Skeletal muscle satellite cell (primary cell): ENCODE measurements around the gene TAF5L.

ENCODE experiments used
- H3K27me3 ChIP-seq: 2 replicates; pipeline ENCODE4 v1.7.0; 2013; ENCODE audit warnings: low read length; ENCODE audit not compliant: control insufficient read depth, insufficient read depth
- H3K36me3 ChIP-seq: 2 replicates; pipeline ENCODE4 v1.7.0; 2013; ENCODE audit warnings: mild to moderate bottlenecking, control low read depth, low read length; ENCODE audit not compliant: insufficient read depth
- H3K4me1 ChIP-seq: 2 replicates; pipeline ENCODE4 v1.7.0; 2013; ENCODE audit warnings: low read length; ENCODE audit not compliant: control insufficient read depth, insufficient read depth
- H3K4me2 ChIP-seq: 2 replicates; pipeline ENCODE4 v1.7.0; 2013; ENCODE audit warnings: mild to moderate bottlenecking, low read length
- H3K4me3 ChIP-seq: 2 replicates; pipeline ENCODE4 v1.7.0; 2013; ENCODE audit warnings: low read length
- H3K9ac ChIP-seq: 2 replicates; pipeline ENCODE4 v1.7.0; 2013; ENCODE audit warnings: mild to moderate bottlenecking, low read depth, low read length, moderate library complexity
- H3K9me3 ChIP-seq: replicated peaks from 2 replicates; pipeline ENCODE4 v1.7.0; 2013; ENCODE audit warnings: mild to moderate bottlenecking, control low read depth, low read length

The TAF5L gene

GRCh38 chr1:229621663-229622062 is 4.3 kb downstream of the TAF5L start:
- no peaks in the 10 kb centered on the region for H3K9me3 ChIP-seq
- no peak overlapping the region for H3K4me2 ChIP-seq
- no peak overlapping the region for H3K9ac ChIP-seq
- peaks cover 20% of the 10 kb centered on the region for H3K4me1 ChIP-seq
- H3K27me3 ChIP-seq: no peaks in the 10 kb centered on the region
- no peaks in the 10 kb centered on the region for H3K36me3 ChIP-seq
- H3K4me3 ChIP-seq: no peak overlapping the region

- Histone ChIP-seq H3K4me3 (no peak overlapping the region), H3K9me3 (no peaks in the 10 kb centered on the region), H3K9ac (no peak overlapping the region), H3K36me3 (no peaks in the 10 kb centered on the region), H3K4me1 (peaks cover 20% of the 10 kb centered on the region), H3K4me2 (no peak overlapping the region), H3K27me3 (no peaks in the 10 kb centered on the region)
Observed at GRCh38 chr1:229620876-229621275, 5.0 kb downstream of the TAF5L start.

- peaks cover 18% of the 10 kb centered on the region for H3K4me1 ChIP-seq
- no peak overlapping the region for H3K4me2 ChIP-seq
- H3K9me3 ChIP-seq: no peaks in the 10 kb centered on the region
- no peak overlapping the region for H3K4me3 ChIP-seq
- H3K9ac ChIP-seq: no peak overlapping the region
- no peaks in the 10 kb centered on the region for H3K27me3 ChIP-seq
- H3K36me3 ChIP-seq: no peaks in the 10 kb centered on the region
Observed at GRCh38 chr1:229619614-229620013, 6.3 kb downstream of the TAF5L start.

DNA sequence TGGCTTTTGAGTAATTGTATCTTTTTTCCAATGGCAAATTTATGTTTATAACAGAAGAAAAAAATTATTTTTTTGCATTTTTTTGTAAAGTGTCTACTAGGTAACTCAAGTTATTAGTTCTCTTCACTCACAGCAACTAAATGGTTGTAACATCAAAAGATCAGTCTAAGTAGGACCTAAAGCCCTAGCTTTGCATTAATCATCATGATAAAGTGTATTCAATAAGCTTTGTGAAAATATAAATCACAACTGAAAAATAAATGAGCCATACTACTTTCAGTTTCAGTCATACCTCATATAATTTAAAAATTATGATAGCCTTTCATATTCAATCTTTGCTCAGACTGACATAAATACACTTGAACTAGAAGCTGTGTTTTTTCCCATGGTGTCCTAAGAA is 6.9 kb downstream of the TAF5L start:
- Histone ChIP-seq H3K4me3 (no peak overlapping the region), H3K9me3 (no peaks in the 10 kb centered on the region), H3K27me3 (no peaks in the 10 kb centered on the region), H3K4me2 (no peak overlapping the region), H3K9ac (no peak overlapping the region), H3K4me1 (peaks cover 14% of the 10 kb centered on the region), H3K36me3 (peaks cover 5% of the 10 kb centered on the region)

DNA sequence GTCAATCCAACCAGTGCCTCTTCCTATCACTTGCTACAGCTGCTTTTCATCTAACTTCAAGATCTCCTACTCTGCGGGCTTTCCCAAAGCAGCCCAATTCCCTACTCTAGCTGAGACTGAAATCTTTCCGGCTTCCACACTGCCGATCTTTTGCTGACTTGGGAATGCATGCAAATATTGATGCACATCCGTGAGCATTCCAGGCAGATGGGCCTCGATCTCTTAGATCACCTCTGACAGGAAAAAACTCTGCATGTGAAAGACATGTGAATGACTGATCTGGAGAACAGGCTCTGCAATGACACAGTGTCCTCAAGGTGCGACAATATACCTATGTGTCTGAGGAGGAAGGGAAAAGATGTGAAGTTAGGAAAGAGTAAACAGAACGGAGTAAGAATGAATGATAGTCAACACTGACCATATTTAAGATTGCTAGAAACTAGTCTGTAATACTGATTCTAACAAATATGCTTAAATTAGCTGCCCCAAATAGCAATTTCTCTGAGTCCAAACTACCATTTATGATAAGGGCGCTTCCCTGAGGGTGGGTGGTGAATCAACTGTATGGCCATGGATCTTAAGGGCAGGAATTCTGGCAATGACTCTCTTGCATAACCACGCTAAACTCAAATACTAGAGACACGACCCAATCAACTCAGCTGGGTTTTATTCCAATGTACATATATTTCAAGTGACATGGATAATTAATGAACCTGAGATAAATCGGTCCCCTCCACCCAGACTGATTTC is 8.4 kb downstream of the TAF5L start:
- peaks cover 14% of the 10 kb centered on the region for H3K4me1 ChIP-seq

DNA sequence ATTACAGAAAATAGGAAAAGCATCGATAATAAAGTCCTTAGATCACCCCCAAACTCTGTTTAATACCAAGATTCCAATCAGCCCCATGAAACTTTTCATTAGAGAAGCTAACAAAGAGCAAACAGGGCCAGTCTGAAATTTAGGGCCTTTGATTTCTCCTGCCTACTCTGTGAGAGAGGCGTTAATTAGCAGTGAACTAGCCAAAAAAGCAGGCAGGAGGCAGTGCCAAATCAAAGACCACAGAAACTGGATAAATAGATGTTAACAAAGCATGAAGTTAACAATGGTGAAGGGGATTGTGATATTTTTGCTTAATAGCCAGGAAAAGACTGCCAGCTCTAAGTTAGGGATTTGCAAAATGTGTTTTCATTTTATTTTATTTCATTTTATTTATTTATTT is 11.2 kb downstream of the TAF5L start:
- H3K36me3 ChIP-seq: peaks cover 45% of the 10 kb centered on the region
- no peak overlapping the region for H3K4me2 ChIP-seq
- no peaks in the 10 kb centered on the region for H3K9me3 ChIP-seq
- no peaks in the 10 kb centered on the region for H3K4me1 ChIP-seq
- no peaks in the 10 kb centered on the region for H3K27me3 ChIP-seq
- H3K4me3 ChIP-seq: no peak overlapping the region
- no peak overlapping the region for H3K9ac ChIP-seq

More for the DNA sequence above, 8.4 kb downstream of the TAF5L start:
- Histone ChIP-seq H3K4me2 (no peak overlapping the region), H3K36me3 (peaks cover 17% of the 10 kb centered on the region), H3K9me3 (no peaks in the 10 kb centered on the region), H3K27me3 (no peaks in the 10 kb centered on the region), H3K9ac (no peak overlapping the region), H3K4me3 (no peak overlapping the region)

DNA sequence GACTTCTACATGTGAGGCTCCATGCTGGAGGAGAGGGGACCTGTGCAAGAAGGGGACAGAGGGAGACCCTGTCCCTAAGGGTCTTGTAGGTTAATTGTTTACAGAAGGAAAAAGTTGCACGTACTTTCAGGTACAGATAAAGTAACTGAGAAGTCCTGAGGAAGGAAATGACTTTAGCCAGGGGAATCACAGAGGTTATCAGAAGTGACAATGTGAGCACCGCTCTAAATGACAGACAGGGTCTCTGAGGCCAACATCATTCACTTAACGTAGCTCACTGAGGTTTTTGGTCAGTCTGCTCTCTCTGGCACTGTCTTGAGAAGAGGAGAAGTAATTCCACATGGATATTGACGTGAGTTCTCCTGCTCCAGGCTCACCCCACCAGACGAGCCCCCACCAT is 12.0 kb downstream of the TAF5L start:
- Histone ChIP-seq H3K9me3 (no peaks in the 10 kb centered on the region), H3K4me2 (no peak overlapping the region), H3K27me3 (no peaks in the 10 kb centered on the region), H3K36me3 (peaks cover 52% of the 10 kb centered on the region), H3K4me3 (no peak overlapping the region), H3K9ac (no peak overlapping the region), H3K4me1 (no peaks in the 10 kb centered on the region)

DNA sequence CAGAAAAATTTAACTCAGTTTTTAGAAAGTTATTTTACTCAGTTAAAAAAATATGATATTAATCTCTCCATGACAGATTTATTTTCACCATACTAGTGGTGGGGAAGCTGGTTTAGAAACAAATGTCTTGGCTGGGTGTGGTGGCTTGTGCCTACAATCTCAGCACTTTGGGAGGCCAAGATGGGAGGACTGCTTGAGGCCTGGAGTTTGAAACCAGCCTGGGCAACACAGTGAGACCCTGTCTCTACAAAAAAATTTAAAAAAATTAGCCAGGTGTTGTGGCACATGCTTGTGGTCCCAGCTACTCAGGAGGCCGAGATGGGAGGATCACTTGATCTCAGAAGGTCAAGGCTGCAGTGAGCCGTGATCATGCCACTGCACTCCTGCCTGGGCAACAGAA is 17.3 kb downstream of the TAF5L start:
- peaks cover 88% of the 10 kb centered on the region for H3K36me3 ChIP-seq
- H3K9me3 ChIP-seq: no peaks in the 10 kb centered on the region
- H3K27me3 ChIP-seq: no peaks in the 10 kb centered on the region

GRCh38 chr1:229607370-229607769 is 18.6 kb downstream of the TAF5L start:
- Histone ChIP-seq H3K9ac (no peak overlapping the region), H3K9me3 (no peaks in the 10 kb centered on the region), H3K27me3 (no peaks in the 10 kb centered on the region), H3K36me3 (peaks cover 85% of the 10 kb centered on the region), H3K4me3 (no peak overlapping the region), H3K4me2 (no peak overlapping the region), H3K4me1 (no peaks in the 10 kb centered on the region)

More for the DNA sequence above, 17.3 kb downstream of the TAF5L start:
- H3K4me3 ChIP-seq: no peak overlapping the region
- no peak overlapping the region for H3K9ac ChIP-seq
- H3K4me2 ChIP-seq: no peak overlapping the region
- no peaks in the 10 kb centered on the region for H3K4me1 ChIP-seq

GRCh38 chr1:229603371-229604005 is 22.4 kb downstream of the TAF5L start:
- Histone ChIP-seq H3K27me3 (no peaks in the 10 kb centered on the region), H3K9me3 (no peaks in the 10 kb centered on the region), H3K4me3 (no peak overlapping the region), H3K4me1 (no peaks in the 10 kb centered on the region), H3K9ac (no peak overlapping the region), H3K36me3 (peaks cover 64% of the 10 kb centered on the region), H3K4me2 (no peak overlapping the region)

- H3K9me3 ChIP-seq: no peaks in the 10 kb centered on the region
- no peak overlapping the region for H3K4me2 ChIP-seq
- H3K27me3 ChIP-seq: no peaks in the 10 kb centered on the region
- no peak overlapping the region for H3K4me3 ChIP-seq
- peaks cover 19% of the 10 kb centered on the region for H3K4me1 ChIP-seq
- H3K9ac ChIP-seq: no peak overlapping the region
- peaks cover 38% of the 10 kb centered on the region for H3K36me3 ChIP-seq
Observed at GRCh38 chr1:229600229-229600628, 25.7 kb downstream of the TAF5L start.
